K562 (cell line): ENCODE measurements around the gene PTPMT1. TPM values are rescaled to one million over a fixed set of nuclear protein-coding genes. Genes with fewer than 3 reads are reported as not detected.

ENCODE experiments used
- ATAC-seq: fragments of 200-7000 bp; cut with Tn5 transposase; 3 replicates; pipeline ENCODE4 v1.9.1; 2020; ENCODE audit warnings: moderate library complexity
- BruUV-seq: library from RNA; stranded (reverse); fragments of 400-500 nt; replicated peaks from 2 replicates; lab custom pipeline; 2021; lab: Mats Ljungman, UMichigan
- CTCF ChIA-PET: fragments of 300-600 bp; formaldehyde crosslinking; extraction: SDS; loops from one replicate; lab custom pipeline; 2021; ENCODE audit warnings: low intra/inter-chr PET ratio; lab: Yijun Ruan, JAX
- POLR2A ChIA-PET: fragments of 300-600, 350-650 bp; sonication (Branson Sonifier 250); formaldehyde crosslinking; extraction: SDS; loops from one replicate; lab custom pipeline; 2021; ENCODE audit warnings: antibody characterized with exemption, inconsistent platforms; lab: Yijun Ruan, JAX
- DNase-seq, 4 experiments: peaks; one replicate each; pipeline versions ENCODE4 v3.0.0 to v3.0.0-alpha.2; 2011 to 2018; ENCODE audit warnings: low spot score in 3 of 4, mixed read lengths in 3 of 4; ENCODE audit errors: extremely low read depth in 1 of 4
- FAIRE-seq: peaks from 2 replicates; lab custom pipeline; 2011; peaks lifted over from hg19 to GRCh38; lab: Jason Lieb, UNC
- H2AFZ ChIP-seq: 2 replicates; pipeline ENCODE4 v1.6.0; 2011; ENCODE audit warnings: low read depth, low read length, control low read depth, inconsistent platforms
- H3K27ac ChIP-seq: fragments of 200-600 bp; 3 replicates; pipeline ENCODE4 v1.8.0; 2011; ENCODE audit warnings: low read depth, mild to moderate bottlenecking, control low read depth, inconsistent platforms, low read length, moderate library complexity, mixed read lengths; ENCODE audit errors: extremely low read depth
- H3K27me3 ChIP-seq, 2 experiments: fragments of 300-600 bp in 1 of 2; 2 replicates in 1 of 2; 3 replicates in 1 of 2; pipeline versions ENCODE4 v1.6.0 to v1.8.0; 2011; ENCODE audit warnings: inconsistent platforms in 2 of 2, low read length in 2 of 2, mild to moderate bottlenecking in 1 of 2, mixed read lengths in 1 of 2, moderate library complexity in 1 of 2; ENCODE audit not compliant: control insufficient read depth in 2 of 2, insufficient read depth in 2 of 2
- H3K36me3 ChIP-seq: fragments of 300-600 bp; 3 replicates; pipeline ENCODE4 v1.8.0; 2011; ENCODE audit warnings: mild to moderate bottlenecking, low read length, inconsistent platforms; ENCODE audit not compliant: control insufficient read depth, insufficient read depth
- H3K4me1 ChIP-seq, 2 experiments: fragments of 200-600 bp in 1 of 2; replicated peaks in 1 of 2; 2 replicates in 1 of 2; 3 replicates in 1 of 2; pipeline versions ENCODE4 v1.5.1 to v1.8.0; 2011; ENCODE audit warnings: inconsistent platforms in 2 of 2, low read length in 2 of 2, mild to moderate bottlenecking in 1 of 2, mixed read lengths in 1 of 2, moderate library complexity in 1 of 2; ENCODE audit not compliant: control insufficient read depth in 2 of 2, insufficient read depth in 2 of 2
- H3K4me2 ChIP-seq: 2 replicates; pipeline ENCODE4 v1.6.1; 2011; ENCODE audit warnings: low read length, control low read depth, inconsistent platforms, mixed read lengths; ENCODE audit not compliant: insufficient read depth
- H3K4me3 ChIP-seq: fragments of 200-600 bp; sonication (generic), shearing (Covaris generic); 2 replicates; pipeline ENCODE4 v1.5.1; 2016; ENCODE audit warnings: control low read depth, inconsistent platforms
- H3K79me2 ChIP-seq: fragments of 200-600 bp; 3 replicates; pipeline ENCODE4 v1.8.0; 2011; ENCODE audit warnings: low read length, inconsistent platforms; ENCODE audit not compliant: control insufficient read depth, insufficient read depth
- H3K9ac ChIP-seq, 2 experiments: 2 replicates each; pipeline versions ENCODE4 v1.6.0 to v1.6.1; 2011; ENCODE audit warnings: low read depth in 2 of 2, low read length in 2 of 2, control low read depth in 1 of 2, inconsistent platforms in 1 of 2, mild to moderate bottlenecking in 1 of 2, mixed read lengths in 1 of 2; ENCODE audit not compliant: insufficient read depth in 1 of 2
- H3K9me1 ChIP-seq: one replicate; pipeline ENCODE4 v1.6.0; 2011; ENCODE audit warnings: inconsistent platforms, mild to moderate bottlenecking, low read length, moderate library complexity; ENCODE audit not compliant: control insufficient read depth, insufficient read depth
- H3K9me3 ChIP-seq: replicated peaks from 2 replicates; pipeline ENCODE4 v1.5.1; 2011; ENCODE audit warnings: low read depth, low read length, inconsistent platforms; ENCODE audit not compliant: control insufficient read depth, insufficient read depth
- H4K20me1 ChIP-seq: replicated peaks from 2 replicates; pipeline ENCODE4 v1.6.1; 2011; ENCODE audit warnings: low read length, inconsistent platforms, mixed read lengths; ENCODE audit not compliant: control insufficient read depth, insufficient read depth
- BCOR ChIP-seq: fragments of 450-650 bp; IDR thresholded peaks from 2 replicates; pipeline ENCODE4 v1.6.1; 2016
- CLOCK ChIP-seq: fragments of 250-450 bp; sonication (Bioruptor Pico); IDR thresholded peaks from 2 replicates; pipeline ENCODE4 v1.4.0; 2020; ENCODE audit warnings: mild to moderate bottlenecking, moderate library complexity, borderline replicate concordance
- ESRRA ChIP-seq: fragments of 450-650 bp; IDR thresholded peaks from 2 replicates; pipeline ENCODE4 v1.6.1; 2014; ENCODE audit warnings: low read depth, mild to moderate bottlenecking, moderate library complexity, borderline replicate concordance
- KDM1A ChIP-seq, 2 experiments: fragments of 450-650 bp; IDR thresholded peaks; 2 replicates each; pipeline ENCODE4 v1.6.1; 2016; ENCODE audit warnings: mild to moderate bottlenecking in 2 of 2
- LCOR ChIP-seq: sonication (generic); formaldehyde crosslinking; IDR thresholded peaks from 2 replicates; pipeline ENCODE4 v1.8.0; 2022; ENCODE audit warnings: mild to moderate bottlenecking, missing genetic modification reagents
- RBM25 ChIP-seq: fragments of 200-400 bp; formaldehyde crosslinking; IDR thresholded peaks from 2 replicates; pipeline ENCODE4 v1.6.1; 2018; ENCODE audit warnings: low read length, low read depth, moderate library complexity; ENCODE audit not compliant: severe bottlenecking
- WGBS: fragments of 100-300 bp; shearing (Covaris generic); methylation state at CpG from one replicate; pipeline ENCODE4 v1.1.6; 2016; ENCODE audit warnings: low coverage, mixed read lengths; ENCODE audit not compliant: insufficient coverage; ENCODE audit errors: missing lambda C conversion rate; 5-methylcytosine and 5-hydroxymethylcytosine counted together
- in situ Hi-C: fragments of 300-500 bp; cut with MboI; formaldehyde crosslinking; loops from 4 replicates; pipeline ENCODE4 v1.15.0; 2018; ENCODE audit warnings: inconsistent platforms, mixed read lengths
- intact Hi-C: fragments of 100-400 bp; cut with micrococcal nuclease; formaldehyde crosslinking; loops from 2 replicates; pipeline ENCODE4 v1.14.2; 2022
- polyA plus RNA-seq, 8 experiments: library from polyadenylated mRNA; depleted of rRNA in 4 of 8; stranded (reverse) in 5 of 8; unstranded in 3 of 8; fragments of >200 nt; fragmentation: Nextera tagmentation in 2 of 8; fragmentation: Illumina TruSeq in 1 of 8; extraction: Ambion mirVana in 2 of 8; extraction: Trizol in 1 of 8; gene quantifications; 2 replicates each; pipeline versions ENCODE4 v1.2.1 to v1.2.3, GENCODE V29; 2011 to 2014; ENCODE audit warnings: inconsistent platforms in 1 of 8, missing spikeins in 1 of 8
- total RNA-seq, 7 experiments: library from RNA; depleted of rRNA in 6 of 7; stranded (reverse); fragments of >200 nt in 6 of 7; fragmentation: Illumina TruSeq in 2 of 7; extraction: Trizol in 2 of 7; gene quantifications; 2 replicates each; pipeline versions ENCODE4 v1.2.1 to v1.2.3, GENCODE V29; 2011 to 2021; ENCODE audit warnings: low replicate concordance in 1 of 7

Gene PTPMT1
- total and polyA plus RNA-seq, 9 of the 15 experiments (the other 6 are each of a cell fraction or from before 2014, with no cell fraction given): 10.4 to 140 (median 67.2) TPM

GRCh38 chr11:47592970-47593369 lies 27.6 kb downstream of the PTPMT1 start:
- no TSS peak for BruUV-seq
- Histone ChIP-seq H4K20me1 (no peaks in the 10 kb centered on the region), H3K27ac (no peak overlapping the region), H3K4me1 (peaks cover 0 to 16% of the 10 kb centered on the region in 2 experiments; a peak in 2 of 5 replicates), H3K9ac (no peak overlapping the region), H3K79me2 (no peaks in the 10 kb centered on the region), H3K27me3 (peaks cover 24 to 35% of the 10 kb centered on the region in 2 experiments), H2AFZ (no peak overlapping the region), H3K9me1 (peaks cover 3% of the 10 kb centered on the region), H3K9me3 (no peaks in the 10 kb centered on the region), H3K4me2 (no peak overlapping the region), H3K36me3 (no peaks in the 10 kb centered on the region), H3K4me3 (no peak overlapping the region)
- ATAC-seq (no peak), DNase-seq (no peak), FAIRE-seq (no peak)
- in situ Hi-C loops (no loop called here), intact Hi-C loops (no loop called here)
- TF ChIP-seq RBM25 (peak; percentile 53), ESRRA (0 out of 2 replicates have a peak, but pooled peaks have one; percentile 45), LCOR (CRISPR knock-in tag) (no peak), KDM1A (IDR thresholded peaks at IDR 0.05) (0 out of 4 replicates have a peak, but pooled peaks of 1 of the 2 experiments have one; percentile 26), BCOR (peak; percentile 88), CLOCK (CRISPR knock-in tag) (no peak)
- POLR2A ChIA-PET: interaction anchor here (0.6 to 6.2 kb wide), 3 partner anchors 8 to 234 kb away, joined by 3 to 35 read pairs (median 3); partner anchors contain the start of gene FAM180B
- CTCF ChIA-PET: no interaction called here
- WGBS: 18% methylated on average over 2 of the region's 2 CpGs
